A673 (cell line): Measurements from ENCODE around the gene FREM1.

Experiments
- CTCF ChIP-seq: fragments of 300-800, 200-600 bp; sonication (generic); conservative IDR thresholded peaks from 2 replicates; pipeline ENCODE4 v1.5.1; 2017; ENCODE audit warnings: low read depth, mild to moderate bottlenecking, antibody characterized with exemption, low read length, moderate library complexity, mixed read lengths
- EZH2 ChIP-seq: fragments of 200-600 bp; sonication (generic); IDR thresholded peaks from 2 replicates; pipeline ENCODE4 v1.6.1; 2017; ENCODE audit warnings: borderline replicate concordance, low read depth, mild to moderate bottlenecking, mixed read lengths, antibody characterized with exemption, low read length; ENCODE audit not compliant: poor library complexity, severe bottlenecking

DNA sequence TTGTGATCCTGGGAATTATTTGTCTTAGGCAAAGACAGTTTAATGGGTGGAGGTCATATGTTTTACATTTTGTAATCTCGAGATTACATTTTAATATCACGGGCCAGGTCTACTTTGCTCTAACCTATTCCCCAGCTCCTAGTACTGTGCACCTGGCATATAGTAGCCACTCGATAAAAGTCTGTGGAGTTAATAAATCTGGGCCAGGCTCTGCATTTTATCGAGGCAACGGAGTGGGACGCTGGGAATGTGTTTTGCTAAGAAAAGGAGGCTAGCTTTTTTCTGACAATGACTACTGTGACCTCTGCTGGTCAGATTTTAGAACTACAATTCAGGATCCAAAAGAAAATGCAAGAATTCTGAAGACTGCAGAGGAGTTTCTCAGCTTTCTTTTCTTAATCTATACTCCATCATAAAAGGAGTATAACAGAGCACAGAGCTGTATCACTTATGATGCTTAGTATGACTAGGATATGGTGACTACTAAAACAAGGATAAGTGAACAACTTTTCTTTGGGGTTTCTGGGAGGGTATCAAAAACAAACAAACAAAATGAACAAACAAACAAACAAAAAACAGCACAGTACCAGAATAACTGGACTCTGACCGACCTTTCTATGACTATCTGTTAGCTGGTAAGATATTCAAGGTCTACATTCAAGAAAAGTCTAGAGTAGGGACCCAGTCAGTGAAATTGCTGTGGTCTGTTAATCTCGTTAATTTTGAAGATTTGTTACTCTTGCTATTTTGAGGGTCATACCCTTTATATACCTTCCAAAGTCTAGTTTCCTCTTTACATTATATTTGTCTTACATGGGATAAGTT is 141.6 kb downstream of the FREM1 start:
- TF ChIP-seq CTCF (peak; percentile 62), EZH2 (no peak)
